HCT116 (cell line): ENCODE measurements around the gene STK32B.

Experiments used
- FOSL1 ChIP-seq: IDR thresholded peaks from 2 replicates; pipeline ENCODE4 v1.6.1; 2012; ENCODE audit warnings: low read depth
- POLR2A ChIP-seq: IDR thresholded peaks from 2 replicates; pipeline ENCODE4 v1.7.0; 2011; ENCODE audit warnings: borderline replicate concordance; ENCODE audit not compliant: insufficient read depth, insufficient read length; ENCODE audit errors: extremely low read depth
- REST ChIP-seq: IDR thresholded peaks from 2 replicates; pipeline ENCODE4 v1.6.1; 2012; ENCODE audit warnings: low read depth
- YY1 ChIP-seq: IDR thresholded peaks from 2 replicates; pipeline ENCODE4 v1.6.1; 2011; ENCODE audit warnings: low read length, low read depth, moderate library complexity, mild to moderate bottlenecking; ENCODE audit not compliant: insufficient replicate concordance; ENCODE audit errors: extremely low read depth
- TF ChIP-seq, protein P1 (sequence below), 3 experiments: fragments of 200-600 bp in 1 of 3; sonication (generic) in 1 of 3; IDR thresholded peaks in 2 of 3; conservative IDR thresholded peaks in 1 of 3; 2 replicates each; pipeline ENCODE4 v1.5.1; 2012 to 2017; ENCODE audit warnings: low read depth in 2 of 3, low read length in 2 of 3, antibody characterized with exemption in 1 of 3, borderline replicate concordance in 1 of 3, control low read depth in 1 of 3, mild to moderate bottlenecking in 1 of 3, mixed read lengths in 1 of 3, mixed run types in 1 of 3, moderate library complexity in 1 of 3; ENCODE audit not compliant: insufficient read depth in 1 of 3

- no peak for TF ChIP-seq POLR2A
- no peak for TF ChIP-seq FOSL1
- TF ChIP-seq YY1 = no peak
- TF ChIP-seq, protein P1, sequence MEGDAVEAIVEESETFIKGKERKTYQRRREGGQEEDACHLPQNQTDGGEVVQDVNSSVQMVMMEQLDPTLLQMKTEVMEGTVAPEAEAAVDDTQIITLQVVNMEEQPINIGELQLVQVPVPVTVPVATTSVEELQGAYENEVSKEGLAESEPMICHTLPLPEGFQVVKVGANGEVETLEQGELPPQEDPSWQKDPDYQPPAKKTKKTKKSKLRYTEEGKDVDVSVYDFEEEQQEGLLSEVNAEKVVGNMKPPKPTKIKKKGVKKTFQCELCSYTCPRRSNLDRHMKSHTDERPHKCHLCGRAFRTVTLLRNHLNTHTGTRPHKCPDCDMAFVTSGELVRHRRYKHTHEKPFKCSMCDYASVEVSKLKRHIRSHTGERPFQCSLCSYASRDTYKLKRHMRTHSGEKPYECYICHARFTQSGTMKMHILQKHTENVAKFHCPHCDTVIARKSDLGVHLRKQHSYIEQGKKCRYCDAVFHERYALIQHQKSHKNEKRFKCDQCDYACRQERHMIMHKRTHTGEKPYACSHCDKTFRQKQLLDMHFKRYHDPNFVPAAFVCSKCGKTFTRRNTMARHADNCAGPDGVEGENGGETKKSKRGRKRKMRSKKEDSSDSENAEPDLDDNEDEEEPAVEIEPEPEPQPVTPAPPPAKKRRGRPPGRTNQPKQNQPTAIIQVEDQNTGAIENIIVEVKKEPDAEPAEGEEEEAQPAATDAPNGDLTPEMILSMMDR (IDR thresholded peaks at IDR 0.05 in 2 of 3, conservative IDR thresholded peaks at IDR 0.05 in 1 of 3; ENCODE audit: borderline replicate concordance in 1 of 3, insufficient read depth in 1 of 3, low read depth in 2 of 3, low read length in 2 of 3) = no peak
- TF ChIP-seq REST = peak; percentile 26; the same call in 1 of the 2 replicates
Observed at GRCh38 chr4:5451243-5451642, 400.0 kb downstream of the STK32B start.
